ENCODE measurements around the gene GPX4.

DNA sequence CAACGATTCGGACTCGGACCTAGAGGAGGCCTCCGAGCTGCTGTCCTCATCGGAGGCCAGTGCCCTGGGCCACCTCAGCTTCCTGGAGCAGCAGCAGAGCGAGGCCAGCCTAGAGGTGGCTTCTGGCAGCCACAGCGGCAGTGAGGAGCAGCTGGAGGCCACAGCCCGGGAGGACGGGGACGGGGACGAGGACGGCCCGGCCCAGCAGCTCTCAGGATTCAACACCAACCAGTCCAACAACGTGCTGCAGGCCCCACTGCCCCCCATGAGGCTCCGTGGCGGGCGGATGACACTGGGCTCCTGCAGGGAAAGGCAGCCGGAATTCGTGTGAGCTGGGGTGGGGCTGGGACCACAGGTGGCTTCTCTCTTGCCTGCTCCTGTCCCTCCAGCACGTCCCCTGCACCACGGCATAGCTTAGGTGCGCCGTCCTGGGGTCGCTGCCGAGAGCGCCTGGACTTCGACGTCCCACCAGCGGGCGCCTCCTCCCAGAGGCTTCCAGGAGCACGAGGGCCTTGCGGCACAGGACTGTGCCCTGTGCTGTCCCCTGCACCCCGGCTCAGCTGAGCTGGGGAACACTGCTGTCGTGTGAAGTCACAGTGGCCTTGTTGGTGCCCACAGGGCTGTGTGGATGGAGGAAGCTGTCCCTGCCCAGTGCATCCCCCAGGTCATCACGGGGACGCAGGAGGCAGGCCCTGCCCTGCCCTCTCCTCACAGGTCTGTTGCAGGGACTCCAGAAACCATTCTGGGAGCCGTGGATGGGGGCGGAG, 17.9 kb upstream of the GPX4 start:
- TF ChIP-seq CTCF (IDR thresholded peaks at IDR 0.05) (no peak), POLR2A (IDR thresholded peaks at IDR 0.05) (no peak), EP300 (IDR thresholded peaks at IDR 0.05) (no peak)
